Tibial artery (tissue), 4 donors: ENCODE results near the gene HAPLN1.

Experiments used
- DNase-seq, 2 donors: peaks; one replicate each; pipeline ENCODE4 v3.0.0-alpha.2; 2019
- H3K27ac ChIP-seq, 2 donors: fragments of 200-600 bp; sonication (generic) in 1 of 2; 1 replicate in 1 of 2; 2 replicates in 1 of 2; pipeline ENCODE4 v1.5.1; 2018 to 2019; ENCODE audit warnings: mild to moderate bottlenecking in 1 of 2
- H3K27me3 ChIP-seq, 2 donors: fragments of 200-600 bp; sonication (generic) in 1 of 2; one replicate each; pipeline versions ENCODE4 v1.5.1 to v1.6.0; 2016 to 2019
- H3K36me3 ChIP-seq, 3 donors: fragments of 200-600 bp; sonication (generic) in 2 of 3; one replicate each; pipeline ENCODE4 v1.5.1; 2016 to 2019; ENCODE audit warnings: mild to moderate bottlenecking in 2 of 3
- H3K4me1 ChIP-seq, 4 donors: fragments of 200-600 bp; sonication (generic) in 2 of 4; 1 replicate in 3 of 4; 2 replicates in 1 of 4; pipeline ENCODE4 v1.5.1; 2016 to 2019
- H3K4me3 ChIP-seq, 2 donors: fragments of 200-600 bp; sonication (generic) in 1 of 2; 1 replicate in 1 of 2; 2 replicates in 1 of 2; pipeline ENCODE4 v1.5.1; 2018 to 2019; ENCODE audit warnings: mild to moderate bottlenecking in 2 of 2
- H3K9me3 ChIP-seq, 3 donors: fragments of 200-600 bp; sonication (generic) in 1 of 3; one replicate each; pipeline ENCODE4 v1.5.1; 2016 to 2019
- CTCF ChIP-seq, 2 experiments: fragments of 200-600 bp in 1 of 2; fragments of 450-650 bp in 1 of 2; IDR thresholded peaks; one replicate each; pipeline ENCODE4 v1.5.1; 2017 to 2019; ENCODE audit warnings: antibody characterized with exemption in 2 of 2, mild to moderate bottlenecking in 1 of 2, moderate library complexity in 1 of 2
- intact Hi-C: fragments of 100-400 bp; cut with DNase I; formaldehyde crosslinking; loops from one replicate; pipeline ENCODE4 v1.15.0; 2023; ENCODE audit warnings: low total_unique reads

Gene HAPLN1

GRCh38 chr5:83715236-83716065 is 5.2 kb downstream of the HAPLN1 start:
- no peak for TF ChIP-seq CTCF (IDR thresholded peaks at IDR 0.05)
- intact Hi-C loops: no loop called here

GRCh38 chr5:83714810-83715209 is 5.8 kb downstream of the HAPLN1 start:
- Histone ChIP-seq H3K27ac (no peak overlapping the region), H3K9me3 (no peaks in the 10 kb centered on the region), H3K27me3 (no peaks in the 10 kb centered on the region), H3K4me3 (no peak overlapping the region), H3K4me1 (peaks cover 0 to 22% (median 4%) of the 10 kb centered on the region in 4 donors), H3K36me3 (no peaks in the 10 kb centered on the region)
- no peak for DNase-seq
- intact Hi-C loops: no loop called here
- TF ChIP-seq CTCF (IDR thresholded peaks at IDR 0.05): no peak

More at GRCh38 chr5:83715236-83716065, 5.2 kb downstream of the HAPLN1 start:
- no peak for DNase-seq
- Histone ChIP-seq H3K9me3 (no peaks in the 10 kb centered on the region), H3K27ac (peak overlapping the region in 1 of 2 donors; percentile 39), H3K36me3 (no peaks in the 10 kb centered on the region), H3K4me1 (peaks cover 0 to 22% (median 4%) of the 10 kb centered on the region in 4 donors), H3K4me3 (no peak overlapping the region), H3K27me3 (no peaks in the 10 kb centered on the region)

GRCh38 chr5:83711982-83712601 is 8.6 kb downstream of the HAPLN1 start:
- no peak overlapping the region for H3K4me3 ChIP-seq
- H3K4me1 ChIP-seq: peaks cover 0 to 16% (median 3%) of the 10 kb centered on the region in 4 donors
- peak; percentile 66 to 72 for TF ChIP-seq CTCF (IDR thresholded peaks at IDR 0.05)
- no peaks in the 10 kb centered on the region for H3K27me3 ChIP-seq
- H3K27ac ChIP-seq: no peak overlapping the region
- H3K36me3 ChIP-seq: no peaks in the 10 kb centered on the region
- H3K9me3 ChIP-seq: peaks cover 0 to under 1% (median 0%) of the 10 kb centered on the region in 3 donors
- peak in 1 of 2 donors; percentile 57 for DNase-seq
- intact Hi-C loops: no loop called here

GRCh38 chr5:83709973-83710372 is 10.7 kb downstream of the HAPLN1 start:
- H3K4me1 ChIP-seq: peaks cover 0 to 2% (median 0%) of the 10 kb centered on the region in 4 donors
- no peak for DNase-seq
- H3K4me3 ChIP-seq: no peak overlapping the region
- H3K36me3 ChIP-seq: no peaks in the 10 kb centered on the region
- peaks cover 0 to 12% (median 4%) of the 10 kb centered on the region in 3 donors for H3K9me3 ChIP-seq
- TF ChIP-seq CTCF (IDR thresholded peaks at IDR 0.05): no peak
- intact Hi-C loops: no loop called here
- H3K27ac ChIP-seq: no peak overlapping the region
- no peaks in the 10 kb centered on the region for H3K27me3 ChIP-seq

- H3K4me1 ChIP-seq: no peaks in the 10 kb centered on the region
- no peak for TF ChIP-seq CTCF (IDR thresholded peaks at IDR 0.05)
- peaks cover 0 to 23% (median 4%) of the 10 kb centered on the region in 3 donors for H3K9me3 ChIP-seq
- H3K27ac ChIP-seq: no peak overlapping the region
- H3K27me3 ChIP-seq: no peaks in the 10 kb centered on the region
- H3K36me3 ChIP-seq: no peaks in the 10 kb centered on the region
- intact Hi-C loops: no loop called here
- H3K4me3 ChIP-seq: no peak overlapping the region
- no peak for DNase-seq
These were observed 12.5 kb downstream of the HAPLN1 start for GRCh38 chr5:83708170-83708569.
